HG03066 (cell line): ENCODE results near the gene VSTM2B.
A peak's percentile ranks its signal among the peaks of the same experiment; 100 is the strongest.

ENCODE experiments used
- ATAC-seq: cut with Tn5 transposase; IDR thresholded peaks from one replicate; pipeline ENCODE4 v1.9.1; 2021; ENCODE audit warnings: low read depth; ENCODE audit not compliant: unreplicated experiment

Gene VSTM2B

DNA sequence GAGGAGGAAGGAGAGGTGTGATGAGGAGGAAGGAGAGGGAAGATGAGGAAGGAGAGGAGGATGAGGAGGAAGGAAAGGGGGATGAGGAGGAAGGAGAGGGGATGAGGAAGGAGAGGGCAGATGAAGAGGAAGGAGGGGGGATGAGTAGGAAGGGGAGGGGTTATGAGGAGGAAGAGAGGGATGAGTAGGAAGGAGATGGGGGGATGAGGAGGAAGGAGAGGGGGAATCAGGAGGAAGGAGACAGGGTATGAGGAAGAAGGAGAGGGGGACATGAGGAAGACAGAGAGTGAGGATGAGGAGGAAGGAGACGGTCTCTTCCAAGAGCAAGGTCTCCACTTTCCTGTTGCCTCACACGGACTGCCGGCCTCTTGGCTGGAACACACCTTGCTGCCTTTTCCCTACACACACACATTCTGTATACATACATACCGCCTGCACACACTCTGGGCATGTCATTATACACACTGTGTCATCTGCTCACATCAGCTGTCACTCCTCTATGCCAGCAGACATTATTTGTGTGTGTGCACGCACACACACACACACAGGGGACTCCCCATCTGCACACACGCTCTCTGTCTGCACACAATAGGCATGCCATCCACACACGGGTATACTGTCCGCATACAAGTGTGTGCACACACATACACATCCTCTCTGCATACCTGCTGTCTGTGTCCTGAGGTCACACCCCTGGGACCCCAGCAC, 11.1 kb upstream of the VSTM2B start:
- no peak for ATAC-seq

DNA sequence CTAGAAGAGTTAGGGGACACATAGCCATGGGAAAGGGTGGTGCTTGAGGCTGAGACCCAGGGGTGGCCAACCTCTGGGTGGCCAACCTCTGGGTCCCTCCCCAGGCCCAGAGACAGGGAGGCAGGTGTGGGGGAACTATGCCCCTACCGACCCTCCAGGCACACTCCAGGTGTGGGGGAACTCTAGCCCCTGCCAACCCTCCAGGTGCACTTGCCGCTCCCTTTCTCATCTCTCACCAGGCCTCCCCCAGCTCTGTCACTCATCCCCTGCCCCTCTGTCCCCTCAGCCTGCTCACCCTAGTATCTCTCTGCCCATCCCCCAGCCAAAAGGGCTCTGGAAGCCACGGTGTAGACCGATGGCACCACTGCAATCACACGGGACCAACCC, 10.6 kb upstream of the VSTM2B start:
- ATAC-seq: no peak

DNA sequence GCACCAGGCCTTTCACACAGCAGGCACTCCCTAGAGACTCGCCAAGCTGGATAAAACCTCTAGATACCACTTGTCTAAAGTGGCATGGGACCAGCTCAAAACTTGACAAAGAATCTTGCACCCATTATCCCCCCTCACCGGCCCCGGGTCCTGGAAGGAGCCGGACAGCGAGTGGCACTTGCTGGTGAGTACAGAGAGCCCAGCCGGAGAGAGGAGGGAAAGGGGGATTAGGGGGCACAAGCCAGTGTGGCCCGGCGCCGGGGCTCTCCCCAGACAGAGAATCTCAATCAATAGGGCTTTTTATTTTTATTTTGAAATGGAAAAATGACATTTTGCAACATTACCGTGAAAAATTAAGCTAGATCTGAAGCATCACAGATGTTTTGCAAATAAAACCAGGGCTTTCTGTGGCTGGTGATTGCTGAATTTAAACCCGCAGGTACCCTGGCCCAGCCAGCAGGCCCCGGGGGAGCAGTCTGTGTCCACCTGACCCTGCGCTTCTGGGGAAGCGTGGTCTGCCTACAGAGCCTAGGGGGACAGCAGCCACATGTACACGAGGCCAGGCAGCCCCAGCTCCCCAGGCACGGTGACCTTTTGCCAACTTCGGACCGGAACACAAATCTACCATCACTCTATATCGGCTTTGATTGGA, 10.0 kb upstream of the VSTM2B start:
- no peak for ATAC-seq

DNA sequence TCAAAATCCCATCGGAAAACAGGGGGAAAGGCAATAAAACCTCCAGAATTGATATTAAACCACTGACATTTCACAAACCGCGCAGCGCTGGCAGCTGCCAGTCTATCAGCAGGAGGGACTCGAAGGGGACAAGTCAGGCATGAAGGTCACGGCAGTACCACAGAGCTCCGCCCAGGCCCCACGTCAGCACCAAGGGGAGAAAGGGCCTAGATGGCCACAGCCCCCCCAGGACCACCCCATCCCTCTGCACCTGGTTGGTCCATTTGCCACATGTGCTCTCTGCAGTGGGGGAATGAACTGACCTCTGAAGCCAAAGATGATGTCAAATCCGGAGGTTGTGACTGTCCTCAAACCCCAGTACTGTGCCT, 9.5 kb upstream of the VSTM2B start:
- no peak for ATAC-seq

DNA sequence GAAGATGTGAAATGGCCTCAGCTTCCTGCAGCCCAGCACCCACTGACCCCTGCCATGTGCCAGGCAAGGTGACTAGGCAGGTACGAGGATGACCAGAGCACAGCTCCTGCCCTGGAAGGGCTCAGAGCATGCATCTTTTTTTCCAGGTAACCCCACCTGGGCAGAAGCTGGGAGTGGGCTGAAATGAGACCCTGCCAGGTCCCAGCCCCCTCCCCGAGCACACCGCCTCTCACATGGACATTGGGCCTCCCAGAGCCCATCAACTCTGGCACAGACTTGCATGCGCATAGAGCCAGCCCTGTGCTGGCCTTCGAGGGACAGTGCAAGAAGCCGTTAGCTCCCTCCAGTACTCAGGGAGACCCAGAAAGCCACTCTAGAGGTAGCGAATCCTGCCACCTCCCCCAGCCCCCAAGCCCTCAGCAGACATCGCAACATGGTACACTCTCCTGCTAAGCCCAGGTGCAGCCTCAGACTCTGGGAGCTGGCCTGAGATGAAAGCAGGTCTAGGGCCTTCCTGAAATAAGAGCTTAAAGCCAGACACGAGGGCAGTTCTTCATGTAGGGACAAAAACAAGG, 8.9 kb upstream of the VSTM2B start:
- no peak for ATAC-seq

DNA sequence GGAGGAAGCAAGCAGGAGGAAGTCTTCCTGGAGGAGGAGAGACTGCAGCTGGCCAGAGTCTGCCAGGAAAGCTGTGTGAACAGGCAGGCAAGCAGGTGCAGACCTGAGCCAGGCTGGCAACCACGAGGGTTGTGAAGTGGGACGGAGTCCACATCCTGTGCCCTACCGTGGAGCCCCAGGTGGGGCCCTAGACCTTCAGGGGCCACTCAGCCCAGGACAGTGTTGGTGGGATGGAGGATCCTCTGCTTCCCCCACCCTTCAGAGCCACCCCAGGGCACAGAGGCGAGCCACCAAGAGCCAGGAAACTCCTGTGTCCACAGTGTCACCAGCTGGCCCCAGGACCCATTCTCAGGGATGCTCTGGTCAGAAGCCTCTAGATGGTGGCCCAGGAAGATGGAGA, 8.4 kb upstream of the VSTM2B start:
- ATAC-seq: no peak

DNA sequence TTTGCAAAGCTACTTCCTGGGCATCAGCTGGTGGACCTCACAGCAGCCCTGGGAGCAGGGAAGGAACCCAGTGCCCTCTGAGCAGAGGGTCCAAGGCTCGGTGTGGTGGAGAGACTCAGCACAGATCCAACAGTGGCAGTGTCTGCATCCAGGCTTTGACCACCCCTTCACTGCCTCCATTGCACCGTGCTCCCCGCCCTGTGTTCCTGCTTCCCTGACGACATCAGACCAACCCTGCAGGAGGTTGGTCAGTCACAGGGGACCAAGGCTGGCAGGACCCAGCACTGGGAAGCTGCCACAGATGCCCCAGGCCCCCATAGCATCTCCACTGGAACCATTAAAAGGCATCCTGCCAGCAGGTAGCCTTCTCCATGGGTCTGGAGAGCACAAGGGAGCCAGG, 7.8 kb upstream of the VSTM2B start:
- ATAC-seq: no peak

DNA sequence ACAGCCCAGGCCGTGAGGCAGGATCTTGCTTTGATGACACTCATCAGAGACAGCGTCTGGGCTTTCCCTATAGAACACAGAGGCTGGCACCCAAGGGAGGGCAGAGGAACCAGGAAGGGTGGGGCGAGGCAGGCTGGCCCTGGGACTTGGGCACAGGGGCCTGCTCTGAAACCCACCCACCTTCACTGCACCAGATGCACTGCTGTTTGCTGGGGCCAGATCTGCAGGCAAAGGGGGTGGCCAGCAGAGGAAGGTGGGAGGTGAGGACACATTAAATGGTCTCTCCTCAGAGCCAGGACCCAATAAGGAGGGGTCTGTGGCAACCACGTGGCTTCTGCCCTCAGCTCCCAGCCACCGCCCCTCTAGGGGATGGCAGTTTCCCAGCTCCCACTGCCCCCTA, 6.6 kb upstream of the VSTM2B start:
- no peak for ATAC-seq

DNA sequence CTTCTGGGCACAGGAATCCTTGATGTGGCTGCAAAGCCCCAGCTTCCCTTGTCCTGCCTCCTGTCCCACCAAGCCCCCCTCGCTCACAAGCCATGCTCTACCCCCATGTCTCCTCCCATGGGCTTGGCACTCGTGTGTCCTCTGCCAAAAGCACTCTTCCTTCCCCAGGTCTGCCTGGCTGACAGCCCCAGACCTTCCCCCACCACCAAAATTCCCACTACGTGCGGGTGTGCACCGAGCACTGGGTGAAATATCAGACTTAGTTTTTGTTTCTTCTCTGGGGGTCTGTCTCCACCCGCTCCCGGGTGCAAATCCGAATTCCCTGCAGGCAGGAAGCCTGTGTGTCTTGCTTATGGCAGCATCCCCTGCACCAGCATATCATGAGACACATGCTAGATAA, 5.9 kb upstream of the VSTM2B start:
- no peak for ATAC-seq

DNA sequence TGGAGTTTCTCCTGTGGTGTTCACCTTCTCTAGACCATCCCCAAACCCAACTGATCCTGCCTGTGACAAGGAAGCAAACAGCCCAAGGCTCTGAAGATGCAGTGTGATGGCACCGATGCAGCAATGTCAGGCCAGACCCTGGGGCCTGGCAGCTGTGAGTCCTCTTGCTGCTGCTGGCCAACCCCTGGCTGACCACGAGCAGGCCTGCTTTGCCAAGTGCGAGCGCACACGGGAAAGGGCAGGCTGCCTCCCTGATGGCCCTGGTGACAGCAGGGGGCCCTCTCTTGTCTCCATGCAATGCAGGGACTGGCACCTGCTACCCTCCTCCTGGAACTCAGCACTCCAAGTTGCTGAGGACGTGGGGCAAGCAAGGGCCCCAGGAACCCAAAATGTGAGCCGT, 5.4 kb upstream of the VSTM2B start:
- no peak for ATAC-seq

DNA sequence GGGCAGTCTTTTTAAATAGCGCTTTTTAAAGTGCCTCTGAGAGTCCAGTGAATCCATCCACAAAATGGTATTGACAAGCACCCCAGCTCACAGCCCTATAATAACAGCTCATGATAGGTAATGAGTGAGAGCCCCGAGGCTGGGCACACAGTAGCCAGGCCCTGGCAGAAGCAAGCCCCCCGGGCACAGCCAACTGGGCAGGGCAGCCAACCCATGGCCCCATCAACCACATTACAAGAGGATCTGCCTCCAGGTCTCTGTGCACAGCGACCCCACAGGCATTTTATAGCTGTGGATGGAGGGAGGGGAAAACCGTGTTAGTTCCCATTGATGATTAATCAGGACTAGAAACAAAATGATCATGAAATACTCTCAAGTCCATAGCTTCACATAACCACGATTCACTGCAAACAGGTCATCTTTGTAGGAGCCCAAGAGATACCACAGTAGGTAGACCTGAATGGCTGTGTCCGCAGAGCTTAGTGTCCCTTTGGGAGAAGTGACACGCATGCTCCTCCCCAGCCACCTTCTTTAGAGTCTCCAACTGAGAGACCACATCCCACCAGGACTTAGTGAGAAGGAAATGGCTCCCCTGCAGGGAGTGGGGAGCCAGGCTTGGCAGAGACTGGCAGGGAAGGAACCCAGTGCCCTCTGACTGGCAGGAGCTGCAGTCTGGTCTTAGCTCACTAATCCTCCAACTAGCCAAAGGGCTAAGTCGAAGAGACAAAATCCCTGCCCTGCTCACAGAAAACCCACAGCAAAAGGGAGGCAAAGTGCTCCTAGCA, 4.3 kb upstream of the VSTM2B start:
- ATAC-seq: no peak

DNA sequence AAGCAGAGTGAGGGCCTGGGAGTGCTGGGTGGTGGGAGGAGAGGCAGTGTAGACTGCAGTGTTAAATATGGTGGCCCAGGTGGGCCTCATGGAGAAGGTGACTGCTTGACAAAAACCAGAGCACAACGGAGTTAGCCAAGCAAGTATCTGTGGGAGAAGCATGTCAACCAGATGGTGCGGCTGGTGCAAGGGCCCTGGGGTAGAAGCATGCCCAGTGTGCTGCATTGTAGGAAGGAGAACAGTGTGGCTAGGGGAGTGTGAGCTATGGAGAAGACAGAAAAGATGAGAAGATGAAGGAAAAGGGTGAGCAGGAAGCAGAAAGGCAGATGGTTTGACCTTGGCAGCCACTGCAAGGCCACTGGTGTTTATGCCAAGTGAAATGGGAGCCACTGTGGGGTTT, 2.2 kb upstream of the VSTM2B start:
- ATAC-seq: no peak

DNA sequence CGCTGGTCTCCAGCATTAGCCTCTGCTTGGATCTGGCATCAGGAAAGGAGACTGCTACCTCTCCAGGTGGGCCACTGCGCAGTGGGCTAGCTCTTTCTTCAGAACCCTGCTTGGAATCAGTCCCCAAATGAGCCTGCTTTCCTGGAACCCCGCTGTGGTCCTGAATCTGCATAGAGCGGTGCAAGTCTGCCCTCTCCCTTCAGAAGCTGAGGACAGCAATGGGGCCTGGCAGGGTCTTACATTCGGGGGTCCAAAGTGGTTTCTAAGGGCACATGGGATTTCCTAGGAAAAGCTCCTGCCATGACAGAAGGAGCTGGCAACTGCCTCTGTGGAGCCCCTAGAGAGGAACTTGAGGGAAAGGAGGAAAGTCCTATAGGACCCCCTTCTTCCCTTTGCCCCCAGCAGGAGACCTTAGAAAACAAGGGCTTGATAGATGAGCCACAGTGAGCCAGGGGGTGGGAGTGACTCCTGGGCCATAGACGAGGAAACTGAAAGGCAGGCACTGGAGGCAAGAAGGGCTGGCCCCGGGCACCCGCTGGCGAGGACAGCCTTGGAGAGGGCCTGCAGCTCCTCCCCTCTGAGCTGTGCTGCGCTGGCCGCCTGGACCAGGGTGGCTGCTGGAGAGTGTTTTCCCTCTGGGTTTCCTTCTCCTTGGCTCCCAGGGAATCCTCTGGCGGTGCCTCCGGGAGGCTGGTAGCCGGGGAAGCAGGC, 1.4 kb upstream of the VSTM2B start:
- ATAC-seq: no peak

DNA sequence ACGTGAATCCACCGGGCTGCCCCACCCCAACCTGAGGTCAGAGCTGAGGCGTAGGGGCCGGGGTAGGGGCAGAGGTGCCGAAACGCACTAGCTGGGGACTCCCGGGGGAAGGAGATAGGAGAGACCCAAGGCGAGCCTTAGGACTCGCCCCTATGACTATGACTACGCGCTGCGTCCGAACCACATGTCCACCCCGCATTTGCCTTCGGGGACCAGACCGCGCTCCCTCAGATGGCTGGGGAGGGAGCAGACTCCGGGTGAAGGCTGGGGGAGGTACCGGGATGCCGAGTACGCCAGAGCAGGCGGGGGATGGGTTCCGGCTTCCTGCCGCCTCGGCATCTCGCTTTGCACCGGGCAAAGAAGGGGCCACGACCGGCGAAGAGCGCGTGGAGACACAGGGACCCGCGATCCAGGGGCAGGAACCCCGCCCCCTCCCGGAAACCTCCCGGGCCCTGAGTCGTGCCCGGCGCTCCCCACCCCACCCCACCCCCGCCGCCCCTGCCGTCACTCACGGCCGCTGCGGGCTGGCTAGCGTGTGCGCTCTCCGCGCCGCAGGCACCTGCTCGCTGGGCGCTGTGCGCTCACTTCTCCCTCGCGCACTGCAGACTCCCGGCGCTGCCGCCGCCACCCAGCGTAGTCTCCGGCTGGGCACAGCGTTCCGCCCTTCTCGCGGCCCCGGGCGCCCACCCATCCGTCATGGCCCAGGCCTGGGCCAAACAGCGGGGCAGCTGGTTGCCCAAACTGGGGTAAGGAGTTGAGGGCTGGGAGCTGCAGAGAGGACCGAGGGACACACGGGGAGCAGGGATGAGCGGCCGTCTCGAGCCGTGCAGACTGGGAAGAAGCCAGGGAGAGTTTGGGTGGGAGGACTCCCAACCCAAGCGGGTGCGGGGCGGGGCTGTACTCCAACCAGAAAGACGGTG, 622 bp upstream of the VSTM2B start:
- ATAC-seq: no peak

DNA sequence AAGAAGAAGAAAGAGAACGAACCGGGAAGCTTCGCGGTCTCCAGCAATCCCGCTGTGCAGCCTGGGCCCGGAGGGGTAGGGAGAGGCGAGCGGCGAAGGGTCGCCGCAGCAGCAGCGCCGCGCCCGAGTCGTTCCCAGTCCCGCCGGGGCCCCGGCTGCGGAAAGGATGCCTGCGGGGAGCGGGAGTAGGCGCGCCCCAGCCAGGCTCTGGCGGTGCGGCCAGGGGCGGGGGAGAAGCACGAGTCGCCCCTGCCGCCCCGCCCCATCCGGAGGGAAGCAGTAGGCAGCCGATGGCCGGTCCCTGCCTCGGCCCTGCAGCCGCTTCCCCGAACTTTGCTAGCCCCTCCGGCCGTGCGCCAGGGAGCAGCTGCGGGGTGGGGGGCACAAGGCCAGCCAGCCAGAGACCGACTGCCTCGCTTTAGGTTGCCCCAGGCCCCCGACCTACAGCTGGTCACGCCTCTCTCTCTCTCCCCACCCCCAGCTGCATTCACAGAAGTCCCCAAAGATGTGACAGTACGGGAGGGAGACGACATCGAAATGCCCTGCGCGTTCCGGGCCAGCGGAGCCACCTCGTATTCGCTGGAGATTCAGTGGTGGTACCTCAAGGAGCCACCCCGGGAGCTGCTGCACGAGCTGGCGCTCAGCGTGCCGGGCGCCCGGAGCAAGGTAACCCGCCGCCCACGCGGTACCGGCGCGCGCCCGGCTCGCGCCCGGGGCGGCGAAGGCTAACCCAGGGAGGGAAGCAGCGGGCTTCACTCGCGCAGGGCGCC, 1.1 kb downstream of the VSTM2B start:
- no peak for ATAC-seq

DNA sequence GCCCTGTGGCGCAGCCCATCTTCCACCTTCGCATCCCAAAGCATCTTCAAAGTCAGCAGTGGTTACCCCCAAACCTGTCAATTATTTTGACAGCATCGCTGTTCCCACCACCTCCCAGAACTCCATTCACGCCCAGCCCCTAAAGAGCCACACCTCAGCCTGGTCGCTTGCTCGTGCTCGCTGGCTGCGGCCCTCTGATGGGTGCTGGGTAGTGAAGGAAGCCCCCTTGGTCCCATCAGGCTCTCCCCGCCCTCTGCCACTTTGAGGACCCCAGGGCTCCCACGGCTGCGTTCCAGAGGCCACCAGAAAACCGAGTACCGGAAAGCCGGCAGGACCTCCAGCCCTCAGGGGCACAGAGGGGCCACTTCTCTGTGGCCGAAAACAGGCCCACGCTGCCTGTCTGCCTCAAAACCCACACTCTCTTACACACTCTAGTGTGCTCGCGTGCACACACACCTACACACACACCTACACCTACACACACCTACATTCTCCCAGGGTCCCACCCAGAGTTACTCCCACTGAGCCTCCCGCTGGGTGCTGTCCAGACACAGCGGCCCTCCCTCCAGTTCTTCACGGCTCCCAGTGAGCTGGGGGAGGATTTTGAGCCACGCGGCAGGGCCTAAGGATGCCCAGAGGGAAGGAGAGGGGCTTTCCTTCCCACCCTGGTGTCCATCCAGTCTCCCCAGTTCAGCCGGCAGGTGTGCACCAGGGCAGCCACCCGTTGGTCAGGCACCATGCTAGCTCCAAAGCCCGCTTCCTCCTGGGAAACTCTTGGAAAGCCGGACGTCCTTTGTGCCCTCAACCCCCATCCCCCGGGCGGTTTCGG, 1.9 kb downstream of the VSTM2B start:
- ATAC-seq: no peak

DNA sequence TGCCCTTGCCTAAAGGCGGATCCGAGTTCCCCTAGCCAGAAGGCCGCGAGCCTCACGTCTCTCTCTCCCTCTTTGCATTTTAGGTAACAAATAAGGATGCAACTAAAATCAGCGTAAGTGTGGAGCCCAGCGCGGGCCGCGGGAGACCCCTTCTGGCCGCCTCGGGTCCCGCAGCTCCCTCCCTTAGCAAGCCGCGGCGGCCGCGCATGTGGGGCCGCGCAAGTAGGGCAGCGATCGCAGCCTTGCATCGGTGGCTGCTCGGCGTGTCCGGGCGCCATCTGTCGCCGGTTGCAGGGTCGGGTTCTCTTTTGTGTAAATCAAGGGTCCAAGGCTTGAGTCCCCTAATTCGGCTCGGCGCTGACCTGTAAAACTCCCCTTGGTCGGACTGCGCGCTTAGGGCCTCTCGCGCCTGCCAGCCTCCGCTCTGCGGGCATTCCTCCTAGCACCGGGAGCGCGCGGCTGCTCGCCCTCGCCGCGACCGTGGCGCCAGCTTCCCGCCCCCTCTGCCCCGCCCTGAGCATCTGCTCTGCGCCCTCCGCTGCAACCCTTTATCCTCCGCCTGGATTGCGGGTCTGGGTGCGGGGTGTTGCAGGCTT, 2.7 kb downstream of the VSTM2B start:
- ATAC-seq: peak; percentile 72
